Parathyroid adenoma (tissue), 2 donors: ENCODE measurements around the gene CREB3L2.

Experiments
- H2AFZ ChIP-seq: fragments of 300-600 bp; sonication (generic); one replicate; pipeline ENCODE4 v1.7.0; 2017; ENCODE audit warnings: antibody characterized with exemption, mild to moderate bottlenecking
- H3K27ac ChIP-seq: fragments of 300-600 bp; sonication (generic); one replicate; pipeline ENCODE4 v1.7.0; 2017
- H3K27me3 ChIP-seq: fragments of 300-600 bp; sonication (generic); one replicate; pipeline ENCODE4 v1.7.0; 2017; ENCODE audit warnings: low read length; ENCODE audit not compliant: control insufficient read depth, insufficient read depth
- H3K36me3 ChIP-seq: fragments of 300-600 bp; sonication (generic); one replicate; pipeline ENCODE4 v1.7.0; 2017; ENCODE audit warnings: low read length; ENCODE audit not compliant: control insufficient read depth, insufficient read depth
- H3K4me1 ChIP-seq: fragments of 300-600 bp; sonication (generic); one replicate; pipeline ENCODE4 v1.7.0; 2017; ENCODE audit warnings: control low read depth
- H3K4me2 ChIP-seq: fragments of 300-600 bp; sonication (generic); one replicate; pipeline ENCODE4 v1.7.0; 2017; ENCODE audit warnings: low read length
- H3K4me3 ChIP-seq: fragments of 300-600 bp; sonication (generic); one replicate; pipeline ENCODE4 v1.7.0; 2017; ENCODE audit warnings: low read depth, low read length
- H3K79me2 ChIP-seq: fragments of 300-600 bp; sonication (generic); one replicate; pipeline ENCODE4 v1.7.0; 2017; ENCODE audit warnings: control low read depth
- H3K9ac ChIP-seq: fragments of 300-600 bp; sonication (generic); one replicate; pipeline ENCODE4 v1.7.0; 2017; ENCODE audit warnings: mild to moderate bottlenecking
- H3K9me3 ChIP-seq: fragments of 300-600 bp; sonication (generic); one replicate; pipeline ENCODE4 v1.7.0; 2017; ENCODE audit warnings: low read length; ENCODE audit not compliant: control insufficient read depth
- TF ChIP-seq, protein P1 (sequence below): fragments of 300-600 bp; sonication (generic); IDR thresholded peaks from one replicate; pipeline ENCODE4 v1.7.0; 2017; ENCODE audit warnings: antibody characterized with exemption, mild to moderate bottlenecking
- donor health status: primary hyperparathyroidism.

Gene CREB3L2

DNA sequence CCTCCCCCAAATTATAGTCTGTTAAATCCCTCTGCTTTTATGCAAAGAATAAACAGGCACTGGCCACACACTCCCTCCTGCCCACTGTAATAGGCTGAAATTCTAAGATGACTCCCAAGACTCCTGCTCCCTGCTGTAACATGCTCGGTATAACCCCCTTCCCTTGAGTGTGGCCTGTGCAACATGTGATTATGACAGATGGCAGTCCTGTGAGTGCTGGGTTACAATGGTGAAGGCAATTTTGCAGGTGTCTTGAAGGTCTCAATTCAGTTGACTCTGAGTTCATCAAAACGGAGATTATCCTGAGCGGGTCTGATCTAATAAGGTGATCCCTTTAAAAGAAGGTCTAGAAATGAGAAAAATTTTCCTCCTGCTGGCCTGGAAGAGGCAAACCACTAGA is 55.9 kb downstream of the CREB3L2 start:
- H2AFZ ChIP-seq: no peak overlapping the region
- no peak overlapping the region for H3K9ac ChIP-seq
- no peaks in the 10 kb centered on the region for H3K27me3 ChIP-seq
- H3K4me2 ChIP-seq: no peak overlapping the region
- no peak overlapping the region for H3K27ac ChIP-seq
- H3K9me3 ChIP-seq: no peaks in the 10 kb centered on the region
- TF ChIP-seq, protein P1, sequence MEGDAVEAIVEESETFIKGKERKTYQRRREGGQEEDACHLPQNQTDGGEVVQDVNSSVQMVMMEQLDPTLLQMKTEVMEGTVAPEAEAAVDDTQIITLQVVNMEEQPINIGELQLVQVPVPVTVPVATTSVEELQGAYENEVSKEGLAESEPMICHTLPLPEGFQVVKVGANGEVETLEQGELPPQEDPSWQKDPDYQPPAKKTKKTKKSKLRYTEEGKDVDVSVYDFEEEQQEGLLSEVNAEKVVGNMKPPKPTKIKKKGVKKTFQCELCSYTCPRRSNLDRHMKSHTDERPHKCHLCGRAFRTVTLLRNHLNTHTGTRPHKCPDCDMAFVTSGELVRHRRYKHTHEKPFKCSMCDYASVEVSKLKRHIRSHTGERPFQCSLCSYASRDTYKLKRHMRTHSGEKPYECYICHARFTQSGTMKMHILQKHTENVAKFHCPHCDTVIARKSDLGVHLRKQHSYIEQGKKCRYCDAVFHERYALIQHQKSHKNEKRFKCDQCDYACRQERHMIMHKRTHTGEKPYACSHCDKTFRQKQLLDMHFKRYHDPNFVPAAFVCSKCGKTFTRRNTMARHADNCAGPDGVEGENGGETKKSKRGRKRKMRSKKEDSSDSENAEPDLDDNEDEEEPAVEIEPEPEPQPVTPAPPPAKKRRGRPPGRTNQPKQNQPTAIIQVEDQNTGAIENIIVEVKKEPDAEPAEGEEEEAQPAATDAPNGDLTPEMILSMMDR: no peak
- peaks cover 52% of the 10 kb centered on the region for H3K79me2 ChIP-seq
- peaks cover 20% of the 10 kb centered on the region for H3K4me1 ChIP-seq
- H3K36me3 ChIP-seq: no peaks in the 10 kb centered on the region
- no peak overlapping the region for H3K4me3 ChIP-seq

DNA sequence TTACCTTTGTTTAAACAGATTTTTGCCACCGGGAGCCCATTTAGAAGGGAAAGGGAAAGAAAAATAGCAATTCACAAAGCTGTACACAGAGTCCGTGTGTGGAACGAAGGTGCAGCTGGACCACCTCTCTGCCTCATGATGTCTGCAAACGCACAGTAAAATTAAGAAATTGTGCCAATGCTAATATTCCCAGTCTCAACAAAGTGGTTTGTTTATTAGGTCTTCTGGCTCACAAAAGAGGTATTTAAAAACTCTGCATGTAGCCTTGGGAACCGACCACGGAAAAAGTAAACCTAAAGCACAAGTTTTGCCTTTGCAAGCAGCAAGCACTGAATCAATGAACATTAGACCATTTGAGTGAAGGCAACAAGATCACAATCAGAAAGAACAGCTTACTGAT is 57.7 kb downstream of the CREB3L2 start:
- Histone ChIP-seq H3K4me3 (no peak overlapping the region), H3K9me3 (no peaks in the 10 kb centered on the region), H3K4me1 (peaks cover 11% of the 10 kb centered on the region), H3K9ac (no peak overlapping the region), H2AFZ (no peak overlapping the region), H3K79me2 (peaks cover 51% of the 10 kb centered on the region), H3K27me3 (no peaks in the 10 kb centered on the region), H3K27ac (no peak overlapping the region), H3K36me3 (no peaks in the 10 kb centered on the region), H3K4me2 (no peak overlapping the region)
- TF ChIP-seq, protein P1: no peak

DNA sequence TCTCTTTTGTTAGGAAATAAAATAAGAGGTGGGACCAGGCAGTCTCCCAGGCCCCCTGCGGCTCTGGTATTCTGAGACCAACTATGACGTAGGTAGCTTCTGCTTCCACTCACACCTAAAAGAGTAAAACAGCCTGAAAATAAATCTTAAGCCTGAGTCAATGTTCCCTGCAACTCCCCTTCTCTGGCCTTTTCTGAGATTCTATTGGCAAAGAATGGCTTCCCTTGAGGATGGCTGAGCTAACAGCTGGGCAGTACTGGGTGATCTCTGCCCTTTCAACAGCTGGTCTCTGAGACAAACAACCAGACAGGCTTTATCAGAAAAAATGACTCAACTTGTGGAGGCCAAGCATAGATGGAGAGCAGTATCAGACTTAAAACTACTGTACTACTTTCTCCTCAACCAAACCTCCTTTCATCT is 58.7 kb downstream of the CREB3L2 start:
- H3K9me3 ChIP-seq: no peaks in the 10 kb centered on the region

DNA sequence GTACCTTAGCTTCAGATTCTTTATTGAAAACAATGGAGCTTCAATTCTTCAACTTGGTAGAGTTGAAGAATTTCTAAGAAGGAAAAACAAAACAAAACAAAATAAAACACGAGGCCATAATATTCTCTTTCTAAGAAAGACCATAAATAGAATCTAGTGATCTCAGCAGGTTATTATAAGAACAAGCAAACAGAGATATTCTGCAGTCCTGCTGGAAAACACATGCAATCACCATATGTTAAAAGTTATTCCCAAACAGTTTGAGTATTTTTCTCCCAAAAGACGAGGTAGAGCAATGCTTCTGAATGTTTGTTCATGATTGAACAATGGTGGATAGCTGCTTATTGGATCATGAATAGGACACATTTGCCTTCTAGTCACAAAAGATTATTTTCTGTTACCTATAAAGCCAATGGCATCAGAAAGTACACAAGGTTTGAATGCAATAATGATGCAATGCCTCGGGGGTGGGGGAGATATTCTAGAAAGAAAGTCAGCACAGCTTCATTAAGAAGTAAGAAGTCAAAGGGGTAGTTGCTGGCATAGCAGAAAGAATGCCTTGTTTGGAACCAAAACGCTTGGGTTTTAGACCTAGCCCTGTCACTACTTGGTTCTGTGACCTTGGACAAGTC is 59.3 kb downstream of the CREB3L2 start:
- Histone ChIP-seq H3K4me2 (no peak overlapping the region), H3K9ac (no peak overlapping the region), H2AFZ (no peak overlapping the region), H3K4me1 (peaks cover 11% of the 10 kb centered on the region), H3K4me3 (no peak overlapping the region), H3K79me2 (peaks cover 39% of the 10 kb centered on the region), H3K9me3 (no peaks in the 10 kb centered on the region), H3K27me3 (no peaks in the 10 kb centered on the region), H3K27ac (peak overlapping the region; percentile 3), H3K36me3 (no peaks in the 10 kb centered on the region)
- TF ChIP-seq, protein P1: no peak

More for the DNA sequence above, 58.7 kb downstream of the CREB3L2 start:
- Histone ChIP-seq H3K9ac (no peak overlapping the region), H3K4me2 (no peak overlapping the region), H3K36me3 (no peaks in the 10 kb centered on the region), H3K27me3 (no peaks in the 10 kb centered on the region), H3K4me3 (no peak overlapping the region), H3K79me2 (peaks cover 44% of the 10 kb centered on the region), H2AFZ (no peak overlapping the region), H3K4me1 (peaks cover 11% of the 10 kb centered on the region), H3K27ac (peak overlapping the region; percentile 3)
- TF ChIP-seq, protein P1: no peak
